GM18907 (cell line): ENCODE data around the gene PACC1.

Source experiments
- ATAC-seq: cut with Tn5 transposase; IDR thresholded peaks from one replicate; pipeline ENCODE4 v1.9.1; 2021; ENCODE audit warnings: mild to moderate bottlenecking, moderate library complexity; ENCODE audit not compliant: unreplicated experiment

PACC1 gene

DNA sequence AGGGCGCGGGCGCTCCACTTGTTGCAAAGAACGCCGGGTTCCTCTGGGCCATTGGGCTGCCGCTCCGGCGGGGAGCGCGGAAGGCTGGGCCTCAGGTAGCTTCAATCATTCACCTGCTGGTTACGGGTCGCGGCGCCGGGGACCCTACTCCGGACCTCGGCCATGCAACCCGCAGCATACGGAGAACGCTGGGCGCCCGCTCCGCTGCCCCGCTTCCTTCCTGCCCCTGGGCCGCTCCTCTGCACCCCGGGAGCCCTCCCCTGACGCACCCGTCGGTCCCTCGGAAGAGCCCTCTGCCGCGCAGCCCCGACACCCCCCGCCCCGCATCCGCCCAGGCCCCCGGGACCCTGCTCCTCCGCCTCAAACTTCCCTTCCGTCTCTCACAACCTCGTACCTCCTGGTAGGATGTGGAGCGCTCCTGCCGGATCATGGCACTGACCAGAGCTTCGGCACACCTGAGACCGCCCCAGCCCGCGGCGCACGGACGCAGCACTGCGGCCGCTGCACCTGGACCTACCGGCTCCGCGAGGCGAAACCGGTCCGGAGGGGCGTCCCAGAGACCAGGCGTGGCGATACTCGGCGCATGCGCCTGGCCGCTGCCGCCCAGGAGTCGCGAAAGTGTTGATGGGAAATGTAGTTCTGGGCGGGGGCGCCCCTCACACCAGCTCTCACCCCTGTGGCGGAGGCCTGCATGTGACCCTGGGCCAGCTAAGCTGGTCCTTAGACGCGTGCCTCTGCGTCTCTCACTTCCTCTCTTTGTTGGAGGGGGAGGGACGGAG lies at the start of gene PACC1:
TSS of gene PACC1 (minus strand) at position 559 of the 779 bp plus-strand sequence. CDS start at position 430, 129 bp downstream.
- ATAC-seq, result peak; percentile 96

DNA sequence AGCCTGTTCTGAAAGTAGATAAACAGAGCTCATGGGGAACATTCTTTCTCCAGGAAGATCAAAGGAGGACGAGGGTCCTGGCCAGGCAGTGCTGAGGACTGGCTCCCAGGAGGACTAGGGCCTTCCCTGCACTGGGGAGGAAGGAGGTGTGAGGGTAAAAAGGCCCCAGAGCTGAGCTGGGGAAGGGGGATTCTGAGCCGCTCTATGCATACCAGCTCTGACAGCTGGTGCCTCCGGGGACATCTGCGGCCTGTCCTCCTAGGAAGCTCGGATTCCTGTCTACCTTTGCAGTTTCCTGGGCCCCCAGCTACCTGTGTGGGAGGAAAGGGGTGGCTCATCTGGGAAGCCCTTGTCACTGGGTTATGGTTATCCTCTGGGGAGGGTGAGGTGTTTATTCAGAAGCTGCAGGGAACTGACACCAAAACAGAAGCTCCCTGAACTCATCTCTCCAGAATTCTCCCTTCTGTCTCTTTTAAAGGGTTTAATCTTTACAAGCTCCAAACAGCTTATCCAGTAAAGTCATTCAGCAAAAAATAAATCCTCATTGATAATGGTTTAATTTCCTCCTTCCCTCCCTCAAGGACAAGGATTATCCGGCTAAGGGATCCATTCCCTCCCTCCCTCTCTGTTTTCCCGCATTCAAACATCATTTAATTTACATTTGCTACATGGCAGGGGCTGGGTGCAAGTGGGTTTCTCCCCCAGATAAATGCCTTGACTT lies 49.0 kb upstream of the PACC1 start:
- ATAC-seq, result no peak

DNA sequence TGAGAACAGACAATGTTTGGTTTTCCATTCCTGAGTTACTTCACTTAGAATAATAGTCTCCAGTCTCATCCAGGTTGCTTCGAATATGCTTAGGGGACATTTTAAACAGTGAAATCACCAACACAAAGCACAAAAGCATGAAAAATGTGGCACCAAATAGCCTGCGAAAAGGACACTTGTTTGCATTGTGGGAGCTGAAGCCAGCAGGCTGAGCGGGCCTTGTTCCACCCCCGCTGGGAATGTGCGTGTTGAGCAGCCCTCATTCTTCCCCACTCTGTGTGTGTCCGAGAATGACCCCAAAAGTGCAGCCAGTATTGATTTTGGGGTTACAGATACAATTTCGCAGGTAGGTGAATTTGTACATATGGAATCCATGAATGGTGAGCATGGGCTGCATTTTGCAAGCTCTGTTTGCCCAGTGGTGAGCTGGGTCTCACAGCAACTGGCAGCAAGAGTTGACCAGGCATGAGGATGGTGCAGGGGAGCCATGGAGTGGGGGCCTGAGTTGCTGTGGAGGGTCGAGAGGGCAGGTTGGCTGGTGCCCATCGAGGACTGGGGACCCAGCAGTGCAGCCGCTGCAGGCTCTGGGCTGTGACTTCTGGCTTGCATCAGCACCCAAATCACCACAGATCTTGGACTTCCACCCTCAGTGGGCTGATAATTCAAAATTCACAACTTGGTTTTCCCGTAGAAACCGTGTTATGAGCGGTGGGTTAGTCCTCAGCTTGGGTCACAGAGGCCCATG lies 47.4 kb upstream of the PACC1 start:
- no peak for ATAC-seq

DNA sequence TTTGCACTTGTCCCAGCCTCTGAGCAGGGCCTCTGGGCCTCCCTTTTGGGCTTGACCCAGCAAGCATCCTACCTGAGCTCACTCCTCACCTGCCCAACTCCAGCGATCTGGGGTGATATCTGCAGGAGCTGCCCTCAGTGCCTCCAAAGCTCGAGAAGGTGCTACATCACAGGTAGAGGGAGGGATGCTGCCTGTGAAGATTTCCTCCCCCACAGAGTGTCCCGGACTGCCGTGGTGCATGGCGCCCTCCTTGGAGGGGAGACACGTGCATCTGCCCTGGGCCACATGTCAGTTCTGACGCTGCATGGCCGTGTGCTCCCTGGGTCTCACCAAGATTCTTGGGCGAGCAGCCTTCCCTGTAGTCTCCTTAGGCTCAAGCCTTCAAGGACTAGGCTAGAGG lies 45.7 kb upstream of the PACC1 start:
- ATAC-seq, result no peak

DNA sequence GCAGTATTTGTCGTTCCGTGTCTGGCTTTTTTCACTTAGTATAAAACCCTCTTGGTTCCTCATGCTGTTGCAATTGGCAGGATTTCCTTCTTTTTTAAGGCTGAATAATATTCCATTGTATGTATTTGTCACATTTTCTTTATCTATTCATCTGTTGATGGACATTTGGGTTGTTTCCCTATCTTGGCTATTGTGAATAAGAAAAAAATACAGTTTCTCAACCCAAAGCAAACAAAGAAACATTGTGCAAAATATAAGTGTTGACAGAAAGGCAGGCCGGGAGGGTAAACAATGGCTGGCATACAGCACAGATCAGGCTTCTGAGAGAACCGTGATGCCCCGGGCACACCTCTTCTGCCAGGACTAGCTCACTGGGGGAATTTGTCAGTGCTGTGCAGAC lies 45.0 kb upstream of the PACC1 start:
- no peak for ATAC-seq

DNA sequence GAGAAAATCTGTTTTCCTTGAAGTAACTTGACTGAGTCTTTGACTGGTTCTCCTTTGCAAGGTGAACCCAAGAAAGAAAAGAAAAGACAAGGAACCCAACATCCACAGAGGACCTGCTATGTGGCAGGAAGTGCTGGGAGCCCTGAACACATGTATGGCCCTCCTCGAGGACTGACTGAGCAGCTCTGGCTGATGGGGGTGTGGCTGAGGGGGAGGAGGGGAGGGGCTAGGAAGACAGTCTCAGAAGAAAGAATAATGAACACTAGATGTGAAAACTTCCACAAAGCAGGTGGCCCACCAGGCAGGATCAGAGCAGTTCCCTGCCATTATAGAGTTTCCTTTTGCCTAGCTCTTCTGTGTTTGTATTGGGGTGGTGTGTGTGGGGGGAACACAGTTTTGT lies 44.1 kb upstream of the PACC1 start:
- no peak for ATAC-seq

DNA sequence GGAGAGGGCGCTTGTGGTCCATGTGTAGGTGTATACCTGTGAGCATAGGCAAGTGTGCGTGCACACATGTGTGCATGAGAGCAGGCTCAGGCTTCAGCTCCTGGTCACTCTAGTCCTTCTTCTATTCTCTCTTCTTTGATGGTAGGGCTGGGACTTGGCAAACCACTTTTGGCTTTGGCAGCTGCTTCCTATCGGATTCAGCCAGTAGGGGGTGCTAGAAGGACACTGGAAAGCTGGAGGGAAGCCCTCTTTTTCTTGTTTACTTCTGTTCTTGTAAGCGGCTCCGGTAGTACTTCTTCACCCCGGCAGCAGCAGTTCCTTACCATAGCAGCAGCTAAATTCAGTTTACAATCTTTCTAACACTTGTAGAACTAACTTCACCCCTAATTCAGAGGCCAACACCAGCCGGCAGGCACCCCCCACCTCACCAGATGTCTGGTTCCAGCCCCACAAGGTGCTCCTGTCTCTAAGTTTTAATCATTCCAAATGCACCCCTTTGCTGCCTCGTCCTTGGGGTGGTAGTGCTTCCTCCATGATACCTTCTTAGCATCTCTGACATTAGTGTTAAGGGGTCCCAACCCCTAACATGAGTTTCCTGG lies 43.2 kb upstream of the PACC1 start:
- no peak for ATAC-seq

DNA sequence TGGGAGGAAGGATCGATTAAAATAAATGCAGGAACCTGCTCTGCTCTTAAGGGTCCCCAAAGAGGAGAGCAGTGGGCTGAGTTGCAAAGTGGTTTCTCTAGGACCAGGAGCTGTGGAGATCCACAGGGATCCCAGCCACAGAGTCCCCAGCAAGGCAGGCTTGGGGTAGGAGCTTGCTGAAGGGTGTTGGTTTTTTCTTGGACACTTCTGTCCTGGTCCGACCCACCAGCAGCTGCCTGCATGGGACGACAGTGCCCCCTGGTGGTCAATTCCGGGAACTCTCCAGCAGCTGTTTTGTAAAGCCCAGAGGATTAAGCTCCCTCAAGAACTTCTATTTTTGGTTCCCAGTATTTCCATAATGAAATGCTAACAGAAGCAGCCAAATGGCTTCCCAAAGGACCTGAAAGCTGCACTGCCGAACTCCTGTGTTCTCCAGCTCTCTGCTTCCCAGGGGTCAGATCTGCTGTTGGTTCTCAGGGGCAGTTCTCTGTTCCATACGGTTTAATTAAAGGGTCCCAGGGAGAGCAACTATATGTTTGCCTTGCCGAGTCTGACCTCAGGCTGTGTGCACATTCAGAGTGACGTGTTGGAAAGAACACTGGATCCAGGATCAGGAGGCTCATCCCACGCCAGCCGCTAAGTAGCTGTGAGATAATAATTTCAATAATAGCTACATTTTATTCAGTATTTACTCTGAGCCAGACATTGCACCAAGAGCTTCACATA lies 41.3 kb upstream of the PACC1 start:
- peak; percentile 66 for ATAC-seq

DNA sequence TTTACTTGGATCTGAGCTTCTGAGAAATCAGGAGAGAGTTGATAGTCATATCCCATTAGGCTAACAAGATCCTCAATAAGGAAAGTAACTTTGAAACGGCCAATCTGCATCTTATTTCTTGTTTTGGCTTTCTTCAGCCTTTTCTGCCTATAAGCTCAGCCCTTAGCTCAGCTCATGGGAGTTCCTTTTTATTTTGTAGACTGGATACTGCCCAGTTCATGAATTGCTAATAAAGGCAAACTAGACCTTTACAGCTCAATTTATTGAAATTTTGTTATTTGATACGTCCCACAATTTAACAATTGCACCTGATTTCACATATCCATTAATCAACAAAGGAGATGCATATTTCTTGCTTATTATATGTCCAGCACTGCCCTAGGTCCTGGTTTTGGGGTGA lies 40.7 kb upstream of the PACC1 start:
- no peak for ATAC-seq

DNA sequence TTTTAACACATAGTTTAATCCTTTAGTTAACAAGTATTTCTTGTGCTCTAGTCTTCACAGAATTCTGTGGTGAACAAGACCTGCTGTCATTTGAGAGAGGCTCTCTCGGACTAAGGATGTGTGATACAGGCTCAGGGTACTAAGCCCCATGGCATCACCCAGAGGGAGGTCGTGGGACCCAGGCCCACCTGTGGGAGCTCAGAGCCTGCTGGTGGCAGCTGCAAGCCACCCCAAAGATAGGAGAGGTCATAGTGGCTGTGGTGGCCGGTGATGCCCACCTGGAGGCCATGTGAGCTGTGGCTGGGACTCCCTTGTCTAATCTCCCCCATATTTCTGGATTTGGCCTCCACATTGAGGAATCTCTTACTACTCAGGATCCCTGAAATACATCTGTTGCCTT lies 40.1 kb upstream of the PACC1 start:
- no peak for ATAC-seq

DNA sequence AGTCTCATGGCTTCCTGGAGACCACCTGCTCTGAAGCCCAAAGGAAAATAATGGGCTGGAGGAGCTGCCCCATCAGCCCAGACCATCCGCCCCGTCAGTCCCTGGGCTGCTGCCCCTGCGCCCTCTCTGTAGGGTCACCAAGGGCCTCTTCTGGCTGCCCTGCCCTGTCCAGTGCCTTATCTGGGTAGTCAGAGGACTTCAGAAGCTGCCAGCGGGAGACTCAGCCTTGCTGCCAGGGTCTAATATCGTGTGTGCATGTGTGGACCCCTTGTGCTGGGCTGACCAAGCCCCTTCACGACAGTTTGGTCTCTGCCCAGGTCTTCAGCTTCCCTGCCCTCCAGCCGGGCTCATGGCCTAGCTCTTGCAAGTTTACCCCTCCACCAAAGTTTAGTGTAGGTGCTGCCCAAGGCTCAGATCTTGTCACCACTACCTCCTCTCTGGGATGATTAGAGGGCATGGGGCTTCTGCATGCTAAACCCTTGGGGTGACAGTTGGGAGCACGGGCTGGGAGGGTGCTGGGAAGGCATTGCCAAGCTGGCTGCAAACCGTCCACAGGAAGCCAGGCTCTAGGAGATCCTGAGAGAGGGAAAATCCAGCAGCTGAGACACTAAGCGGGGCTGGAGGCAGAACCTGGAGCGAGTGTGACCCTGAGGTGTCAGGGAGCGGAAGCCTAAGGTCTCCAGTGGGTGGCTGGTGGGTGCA lies 38.6 kb upstream of the PACC1 start:
- ATAC-seq, result no peak

DNA sequence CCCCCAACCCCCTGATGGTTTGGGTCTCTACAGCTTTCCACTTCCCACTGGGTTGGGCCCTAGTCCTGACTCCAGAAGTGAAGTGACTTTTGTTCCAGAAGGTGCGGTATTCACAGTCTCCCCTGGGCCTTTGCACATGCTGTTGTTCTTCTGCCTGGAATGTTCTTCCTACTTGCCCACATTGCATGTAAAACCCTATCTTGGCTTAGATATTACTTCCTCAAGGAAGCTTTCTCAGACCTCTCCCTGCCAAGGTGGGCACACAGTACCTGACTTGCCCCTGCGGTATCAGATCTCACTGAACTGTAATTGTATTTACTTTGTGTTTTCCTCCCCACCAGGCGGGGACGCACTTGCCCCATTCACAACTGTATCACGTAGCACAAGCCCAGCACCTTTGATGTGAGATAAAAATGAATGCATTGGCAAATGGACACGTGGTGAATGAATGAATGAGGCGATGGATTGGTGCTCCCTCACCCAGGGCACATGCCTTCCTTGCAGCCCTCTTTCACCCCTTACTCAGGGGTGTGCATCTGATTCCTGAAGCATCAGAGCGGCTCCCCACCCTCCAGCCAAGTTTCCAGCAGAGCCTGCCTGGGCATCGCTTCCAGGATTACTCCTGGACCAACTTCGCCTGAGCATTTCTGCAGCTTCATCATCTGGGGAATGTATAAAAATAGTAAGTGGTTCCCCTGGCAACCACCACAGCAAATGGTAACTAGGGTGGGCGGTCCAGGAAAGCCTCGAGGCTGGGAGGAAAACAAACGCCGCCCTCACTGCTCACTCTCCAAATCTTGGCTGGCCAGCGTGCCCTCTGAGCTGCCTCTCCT lies 37.9 kb upstream of the PACC1 start:
- ATAC-seq, result no peak

DNA sequence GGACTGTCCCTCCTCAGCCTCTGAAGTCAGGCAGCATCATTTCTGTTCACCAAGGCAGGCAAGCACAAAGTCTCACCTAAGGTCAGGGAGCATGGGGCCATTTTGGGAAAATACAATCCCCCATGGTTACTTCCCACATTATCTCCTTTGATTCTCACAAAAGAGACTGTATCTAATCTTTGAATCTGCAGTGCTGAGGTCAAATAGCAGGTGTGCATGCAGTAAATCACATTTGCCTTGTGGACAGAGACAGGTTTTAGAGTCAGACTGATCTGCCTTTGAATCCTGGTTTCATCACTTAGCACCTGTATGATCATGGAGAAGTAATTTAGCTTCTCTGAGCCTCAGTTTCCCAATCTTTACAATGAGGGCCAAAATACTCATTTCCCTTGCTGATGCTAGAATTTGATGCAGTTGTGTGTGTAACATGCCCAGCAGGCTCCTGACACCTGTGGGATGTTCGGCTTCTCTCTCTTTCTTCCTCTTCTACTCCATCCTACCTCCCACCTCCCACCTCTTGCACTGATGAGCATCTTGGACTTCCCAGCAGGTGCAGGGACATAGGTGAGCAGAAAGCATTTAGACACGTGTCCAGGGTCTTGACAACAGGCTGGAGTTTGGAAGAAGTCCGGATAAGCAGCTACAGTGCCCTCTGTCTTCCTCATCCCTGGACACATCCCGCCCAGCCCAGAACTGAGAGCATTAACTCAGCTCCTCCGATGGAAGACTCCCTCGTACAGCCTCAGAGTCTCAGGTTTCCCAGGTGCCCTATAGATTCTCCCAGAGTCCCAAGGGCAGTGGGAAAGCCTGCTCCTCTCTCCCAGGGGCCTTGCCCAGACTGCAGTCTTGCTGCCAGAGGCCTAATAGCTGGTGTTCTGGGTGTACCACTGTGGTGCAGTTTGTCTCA lies 37.0 kb upstream of the PACC1 start:
- no peak for ATAC-seq

DNA sequence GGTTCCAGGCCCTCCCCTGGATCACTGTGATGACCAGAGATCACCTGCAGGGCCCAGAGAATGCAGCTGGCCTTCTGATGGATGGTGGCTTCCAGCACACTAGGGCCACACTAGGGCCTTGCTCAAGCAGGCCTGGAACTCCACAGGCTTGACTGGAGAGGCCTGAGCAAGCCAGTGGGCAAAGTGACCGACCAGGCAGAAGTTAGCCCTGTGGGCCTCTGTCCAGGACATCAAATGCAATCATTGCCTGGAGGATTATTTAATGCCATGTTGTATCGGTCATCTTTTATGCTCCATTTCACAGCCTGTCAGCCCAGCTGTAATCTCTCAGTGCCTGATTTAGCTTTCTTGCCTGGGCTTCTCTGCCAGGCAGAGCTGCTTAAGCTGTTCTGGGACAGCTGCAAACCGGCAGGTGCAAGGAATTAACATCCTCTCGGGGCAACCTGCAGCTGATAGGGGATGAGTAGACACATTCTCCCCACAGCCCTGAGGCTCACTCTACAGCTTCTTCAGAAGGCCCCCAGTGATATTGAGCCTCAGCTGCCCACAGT lies 35.7 kb upstream of the PACC1 start:
- ATAC-seq, result no peak

DNA sequence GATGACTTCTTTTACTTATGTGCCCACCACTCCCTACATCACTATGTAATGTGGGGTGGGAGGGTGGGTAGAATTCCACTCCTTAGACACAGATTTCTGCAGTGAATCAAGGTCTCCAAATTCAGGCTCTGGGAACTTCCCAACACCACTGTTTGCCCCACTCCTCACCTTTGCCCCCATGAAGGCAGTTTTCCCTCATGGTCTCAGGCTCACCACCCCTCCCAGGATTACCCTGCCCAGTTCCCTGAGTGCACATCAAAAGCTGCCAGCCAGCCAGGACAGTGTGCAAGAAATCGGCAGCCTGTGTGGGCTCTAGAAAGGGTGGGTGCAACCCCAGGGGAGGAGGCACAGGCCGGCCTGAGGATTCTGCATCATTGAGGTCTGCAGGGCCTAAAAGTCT lies 32.8 kb upstream of the PACC1 start:
- ATAC-seq, result no peak

DNA sequence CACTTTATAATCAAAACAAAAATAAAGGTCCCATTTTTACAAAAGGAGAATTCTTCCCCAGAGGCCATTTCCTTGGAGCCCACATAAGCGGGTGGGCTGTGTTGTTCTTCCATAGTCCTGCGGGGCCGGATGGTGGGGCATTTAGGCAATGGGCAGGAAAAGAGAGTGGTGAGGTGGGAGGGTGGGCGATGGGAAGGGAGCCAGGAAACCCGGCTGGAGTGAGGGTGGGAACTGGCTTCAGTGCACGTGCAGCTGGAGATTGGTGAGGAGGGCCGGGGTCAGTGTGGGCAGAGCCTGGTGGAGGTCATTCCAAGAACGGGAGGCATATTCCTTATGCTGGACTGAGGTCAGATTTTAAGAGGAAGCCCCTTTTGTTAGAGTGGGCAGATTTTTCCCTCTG lies 31.6 kb upstream of the PACC1 start:
- no peak for ATAC-seq

DNA sequence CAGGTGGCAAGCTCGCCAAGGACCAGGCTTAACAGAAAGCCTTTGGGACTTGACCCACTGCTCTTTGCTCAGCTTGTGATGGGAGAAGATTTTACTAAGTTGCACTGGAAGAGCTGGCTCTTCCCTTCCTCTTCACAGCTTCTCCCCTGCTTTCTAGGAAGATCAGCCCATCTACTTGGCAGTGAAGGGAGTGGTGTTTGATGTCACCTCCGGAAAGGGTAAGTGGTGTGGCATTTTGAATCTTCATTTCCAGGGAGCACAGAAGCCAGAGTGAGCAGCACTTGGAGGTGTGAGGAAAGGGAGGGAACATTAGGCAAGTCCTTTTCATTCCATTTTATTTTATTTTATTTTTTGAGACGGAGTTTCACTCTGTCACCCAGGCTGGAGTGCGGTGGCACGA lies 27.7 kb upstream of the PACC1 start:
- ATAC-seq, result no peak

DNA sequence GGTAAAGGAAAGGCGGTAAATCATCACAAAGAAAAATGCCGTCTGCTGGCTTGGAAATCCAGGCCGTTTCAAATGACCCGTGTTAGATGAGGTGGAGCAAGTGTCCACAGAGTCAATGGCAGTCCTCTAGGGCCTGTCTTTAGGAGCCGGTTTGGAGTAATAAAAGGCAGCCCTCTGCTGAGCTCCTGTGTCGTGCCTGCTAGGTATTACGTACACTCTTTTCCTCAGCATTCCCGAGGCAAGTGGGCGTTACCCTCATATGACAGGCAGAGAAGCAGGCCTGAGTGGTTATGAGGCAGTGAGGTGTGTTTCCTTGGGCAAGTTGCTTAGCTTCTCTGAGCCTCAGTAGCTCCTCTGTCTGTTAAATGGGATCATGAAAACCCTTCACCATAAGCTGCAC lies 25.7 kb upstream of the PACC1 start:
- ATAC-seq, result no peak
